DOHH2 (cell line): ENCODE data around the gene PTP4A2.

ENCODE experiments used
- CTCF ChIP-seq: fragments of 200-600 bp; sonication (generic); IDR thresholded peaks from one replicate; pipeline ENCODE4 v1.5.1; 2014; ENCODE audit warnings: antibody characterized with exemption, mild to moderate bottlenecking, low read depth, low read length; ENCODE audit not compliant: poor library complexity, severe bottlenecking
- EZH2phosphoT487 ChIP-seq: fragments of 200-600 bp; sonication (generic); IDR thresholded peaks from 2 replicates; pipeline ENCODE4 v1.6.1; 2017; ENCODE audit warnings: borderline replicate concordance, mild to moderate bottlenecking, antibody characterized with exemption, low read length, moderate library complexity, mixed read lengths

GRCh38 chr1:31938184-31938975 lies at the start of gene PTP4A2:
- TF ChIP-seq EZH2phosphoT487 = no peak
- TF ChIP-seq CTCF = no peak
